ENCODE measurements around the gene ZNF362.

The ZNF362 gene

GRCh38 chr1:33336580-33336979, 80.3 kb downstream of the ZNF362 start:
- no peak for TF ChIP-seq ZBTB7A (IDR thresholded peaks at IDR 0.05; ENCODE audit: low read depth)
- no peak for TF ChIP-seq FOXM1 (IDR thresholded peaks at IDR 0.05; ENCODE audit: borderline replicate concordance, low read depth)
- no peak for TF ChIP-seq EGR1 (IDR thresholded peaks at IDR 0.05)
- TF ChIP-seq NFIC (IDR thresholded peaks at IDR 0.05), result no peak
- TF ChIP-seq TCF12 (IDR thresholded peaks at IDR 0.05; ENCODE audit: low read depth), result no peak
- TF ChIP-seq TAF1 (IDR thresholded peaks at IDR 0.05; ENCODE audit: low read depth), result no peak

DNA sequence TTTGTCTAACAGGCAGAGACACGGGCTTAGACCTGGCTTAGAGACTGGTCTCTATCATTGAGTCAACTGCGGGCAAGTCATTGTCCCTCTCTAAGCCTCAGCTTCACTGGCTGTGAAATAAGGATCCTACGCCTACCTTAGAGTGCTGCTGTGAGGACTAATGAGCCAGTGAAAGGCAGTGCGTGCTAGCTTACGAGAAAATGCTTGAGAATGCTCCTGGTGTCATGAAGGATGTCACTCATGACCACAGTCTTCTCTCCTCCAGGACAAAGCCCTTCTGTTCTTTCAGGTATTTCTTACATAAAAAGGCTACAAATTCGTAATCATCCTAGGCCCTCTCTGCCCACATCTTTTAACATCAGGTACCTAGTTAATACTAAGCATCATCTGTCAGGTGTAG, 81.1 kb downstream of the ZNF362 start:
- TF ChIP-seq ZBTB7A (IDR thresholded peaks at IDR 0.05; ENCODE audit: low read depth), result no peak
- TF ChIP-seq YY1 (IDR thresholded peaks at IDR 0.05; ENCODE audit: low read depth), result no peak
- no peak for TF ChIP-seq CEBPB (IDR thresholded peaks at IDR 0.05)
- no peak for TF ChIP-seq CREB1 (IDR thresholded peaks at IDR 0.05; ENCODE audit: low read depth)
- no peak for TF ChIP-seq TEAD4 (IDR thresholded peaks at IDR 0.05)
- TF ChIP-seq EP300 (IDR thresholded peaks at IDR 0.05; ENCODE audit: borderline replicate concordance), result no peak
- no peak for TF ChIP-seq NFIC (IDR thresholded peaks at IDR 0.05)
- no peak for TF ChIP-seq EGR1 (IDR thresholded peaks at IDR 0.05)
- no peak for TF ChIP-seq FOXM1 (IDR thresholded peaks at IDR 0.05; ENCODE audit: borderline replicate concordance, low read depth)
- no peak for TF ChIP-seq RAD21 (IDR thresholded peaks at IDR 0.05; ENCODE audit: low read depth)
- TF ChIP-seq REST (IDR thresholded peaks at IDR 0.05; ENCODE audit: low read depth), result no peak
- TF ChIP-seq TAF1 (IDR thresholded peaks at IDR 0.05; ENCODE audit: low read depth), result no peak
- TF ChIP-seq MAX (IDR thresholded peaks at IDR 0.05), result no peak
- TF ChIP-seq, protein P1, sequence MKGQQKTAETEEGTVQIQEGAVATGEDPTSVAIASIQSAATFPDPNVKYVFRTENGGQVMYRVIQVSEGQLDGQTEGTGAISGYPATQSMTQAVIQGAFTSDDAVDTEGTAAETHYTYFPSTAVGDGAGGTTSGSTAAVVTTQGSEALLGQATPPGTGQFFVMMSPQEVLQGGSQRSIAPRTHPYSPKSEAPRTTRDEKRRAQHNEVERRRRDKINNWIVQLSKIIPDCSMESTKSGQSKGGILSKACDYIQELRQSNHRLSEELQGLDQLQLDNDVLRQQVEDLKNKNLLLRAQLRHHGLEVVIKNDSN (IDR thresholded peaks at IDR 0.05), result no peak
- TF ChIP-seq TCF12 (IDR thresholded peaks at IDR 0.05; ENCODE audit: low read depth), result no peak

GRCh38 chr1:33338048-33338439, 81.8 kb downstream of the ZNF362 start:
- TF ChIP-seq NFIC (IDR thresholded peaks at IDR 0.05) (no peak), CREB1 (IDR thresholded peaks at IDR 0.05; ENCODE audit: low read depth) (no peak), ZBTB7A (IDR thresholded peaks at IDR 0.05; ENCODE audit: low read depth) (no peak), YY1 (IDR thresholded peaks at IDR 0.05; ENCODE audit: low read depth) (no peak), TCF12 (IDR thresholded peaks at IDR 0.05; ENCODE audit: low read depth) (no peak), FOXM1 (IDR thresholded peaks at IDR 0.05; ENCODE audit: borderline replicate concordance, low read depth) (no peak), CEBPB (IDR thresholded peaks at IDR 0.05) (no peak)

DNA sequence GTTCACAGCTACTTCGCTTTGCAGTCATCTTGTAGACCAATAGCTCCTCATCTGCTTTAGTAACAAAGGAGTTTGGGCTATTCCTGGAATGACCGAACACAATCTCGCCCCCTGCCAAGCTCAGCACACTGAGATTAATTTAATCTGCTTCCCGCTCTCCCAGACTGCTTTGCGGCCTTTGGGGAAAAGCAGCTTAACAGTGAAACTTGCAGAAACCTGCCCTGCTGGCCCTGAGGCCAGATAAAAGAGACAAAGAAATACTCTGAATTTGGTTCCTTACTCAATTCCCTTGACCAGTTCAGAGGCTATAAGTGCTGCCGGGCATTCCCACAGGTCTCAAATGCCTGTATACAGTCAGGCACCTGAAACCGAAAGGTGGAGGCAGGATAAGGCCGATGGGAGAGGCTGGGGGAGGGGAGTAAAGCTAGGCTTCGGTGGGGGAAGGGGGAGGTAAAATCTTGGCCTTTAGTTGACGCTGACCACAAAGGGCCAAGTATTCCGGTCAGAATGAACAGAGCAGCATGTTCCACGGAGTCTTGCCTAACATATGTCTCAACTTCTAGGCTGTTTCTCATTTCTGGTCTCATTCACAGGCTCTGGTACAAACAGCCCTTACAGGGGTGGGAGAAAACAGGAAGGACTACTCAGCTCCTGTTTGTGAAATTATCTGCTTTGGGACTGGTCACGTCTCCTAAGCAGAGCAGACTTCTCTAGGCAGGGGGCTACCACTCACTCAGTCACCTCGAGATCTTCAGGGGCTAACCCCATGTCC, 82.3 kb downstream of the ZNF362 start:
- TF ChIP-seq, protein P1 (IDR thresholded peaks at IDR 0.05), result no peak
- no peak for TF ChIP-seq CEBPB (IDR thresholded peaks at IDR 0.05)
- TF ChIP-seq EP300 (IDR thresholded peaks at IDR 0.05; ENCODE audit: borderline replicate concordance), result no peak
- TF ChIP-seq YY1 (IDR thresholded peaks at IDR 0.05; ENCODE audit: low read depth), result no peak
- no peak for TF ChIP-seq TAF1 (IDR thresholded peaks at IDR 0.05; ENCODE audit: low read depth)
- no peak for TF ChIP-seq REST (IDR thresholded peaks at IDR 0.05; ENCODE audit: low read depth)
- no peak for TF ChIP-seq MAX (IDR thresholded peaks at IDR 0.05)
- TF ChIP-seq EGR1 (IDR thresholded peaks at IDR 0.05), result no peak
- no peak for TF ChIP-seq RAD21 (IDR thresholded peaks at IDR 0.05; ENCODE audit: low read depth)
- TF ChIP-seq ZBTB7A (IDR thresholded peaks at IDR 0.05; ENCODE audit: low read depth), result no peak
- TF ChIP-seq FOXM1 (IDR thresholded peaks at IDR 0.05; ENCODE audit: borderline replicate concordance, low read depth), result no peak
- no peak for TF ChIP-seq TEAD4 (IDR thresholded peaks at IDR 0.05)
- no peak for TF ChIP-seq TCF12 (IDR thresholded peaks at IDR 0.05; ENCODE audit: low read depth)
- no peak for TF ChIP-seq NFIC (IDR thresholded peaks at IDR 0.05)
- no peak for TF ChIP-seq CREB1 (IDR thresholded peaks at IDR 0.05; ENCODE audit: low read depth)

- TF ChIP-seq, protein P1 (IDR thresholded peaks at IDR 0.05), result no peak
- TF ChIP-seq MAX (IDR thresholded peaks at IDR 0.05) (no peak), TEAD4 (IDR thresholded peaks at IDR 0.05) (no peak), FOXM1 (IDR thresholded peaks at IDR 0.05; ENCODE audit: borderline replicate concordance, low read depth) (no peak), TAF1 (IDR thresholded peaks at IDR 0.05; ENCODE audit: low read depth) (no peak), TCF12 (IDR thresholded peaks at IDR 0.05; ENCODE audit: low read depth) (no peak), YY1 (IDR thresholded peaks at IDR 0.05; ENCODE audit: low read depth) (no peak), EP300 (IDR thresholded peaks at IDR 0.05; ENCODE audit: borderline replicate concordance) (no peak), ZBTB7A (IDR thresholded peaks at IDR 0.05; ENCODE audit: low read depth) (no peak), EGR1 (IDR thresholded peaks at IDR 0.05) (no peak), CEBPB (IDR thresholded peaks at IDR 0.05) (no peak), RAD21 (IDR thresholded peaks at IDR 0.05; ENCODE audit: low read depth) (no peak), REST (IDR thresholded peaks at IDR 0.05; ENCODE audit: low read depth) (no peak), CREB1 (IDR thresholded peaks at IDR 0.05; ENCODE audit: low read depth) (no peak), NFIC (IDR thresholded peaks at IDR 0.05) (no peak)
Observed at GRCh38 chr1:33339413-33339812, 83.1 kb downstream of the ZNF362 start.

Measured in Ishikawa (cell line).